Stimulated activated effector memory CD8-positive, alpha-beta T cell treated with anti-CD3 and anti-CD28 coated beads, Interleukin-12 subunit alpha, Interleukin-12 subunit beta, amount 100 ng/mL, for 72 hours (primary cell): ENCODE measurements around the gene C3orf22.
"Not testable (repeated sequence)": the region's sequence is repeated elsewhere in the genome, so short reads cannot be mapped to it uniquely, and the experiment has no call there.

Experiments
- ATAC-seq: fragments of 150-1000 bp; cut with Tn5 transposase; 2 replicates; pipeline ENCODE4 v1.10.0; 2021
- DNase-seq, 2 donors: peaks; one replicate each; pipeline ENCODE4 v3.0.0; 2021 to 2022; ENCODE audit warnings: low spot score in 2 of 2
- H3K27ac Mint-ChIP-seq: one replicate; pipeline ENCODE4 v1.8.0; 2022; ENCODE audit warnings: mild to moderate bottlenecking, mixed read lengths
- H3K36me3 Mint-ChIP-seq: one replicate; pipeline ENCODE4 v1.8.0; 2022; ENCODE audit warnings: mild to moderate bottlenecking, mixed read lengths
- H3K4me1 Mint-ChIP-seq: one replicate; pipeline ENCODE4 v1.8.0; 2022; ENCODE audit warnings: mixed read lengths
- H3K4me3 Mint-ChIP-seq: one replicate; pipeline ENCODE4 v1.8.0; 2022; ENCODE audit warnings: mild to moderate bottlenecking, mixed read lengths
- H3K9me3 Mint-ChIP-seq: one replicate; pipeline ENCODE4 v1.8.0; 2022; ENCODE audit warnings: mixed read lengths

The C3orf22 gene

DNA sequence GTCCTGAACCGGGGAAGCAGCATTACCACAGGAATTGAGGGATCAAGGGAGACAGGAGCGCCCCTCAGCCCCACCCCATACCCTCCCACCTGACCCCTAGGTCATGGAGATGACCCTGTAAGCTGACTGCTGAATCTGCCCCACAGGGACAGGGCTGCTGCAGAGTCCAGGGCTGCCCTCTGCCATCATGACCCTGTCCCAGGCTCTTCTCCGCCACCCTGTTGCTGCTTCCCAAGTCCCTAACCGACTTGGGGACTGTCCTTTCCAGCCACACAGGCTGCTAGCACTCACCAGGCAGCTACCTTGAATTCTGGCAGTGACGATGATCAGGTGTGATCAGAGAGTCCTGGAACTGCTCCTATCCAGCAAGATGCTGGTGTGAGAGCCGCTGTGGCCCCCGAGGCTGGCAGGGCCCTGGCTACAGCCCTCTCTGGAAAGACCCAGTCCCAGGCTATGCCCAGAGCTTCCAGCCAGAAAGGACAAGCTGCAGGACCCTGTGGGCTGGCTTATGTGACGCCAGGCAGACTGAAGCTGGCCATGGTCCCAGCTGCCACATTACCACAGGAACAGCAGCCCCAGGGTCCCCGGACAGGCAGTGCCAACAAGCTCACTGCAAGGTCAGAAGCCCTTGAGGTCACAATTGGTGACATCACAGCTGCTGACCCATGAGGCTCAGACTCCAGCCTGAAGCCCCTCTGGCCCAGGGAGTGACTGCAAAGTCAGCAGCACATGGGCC lies at the start of gene C3orf22:
TSS of gene C3orf22 (minus strand) at position 597 of the 736 bp plus-strand sequence. CDS start 5,542 bp downstream, outside the sequence.
- H3K36me3 Mint-ChIP-seq = no peaks in the 10 kb centered on the region
- no peak within 1 kb of the TSS for H3K4me3 Mint-ChIP-seq
- no peaks in the 10 kb centered on the region for H3K4me1 Mint-ChIP-seq
- no peak within 1 kb of the TSS for H3K27ac Mint-ChIP-seq
- no peak for DNase-seq
- H3K9me3 Mint-ChIP-seq = peaks cover 3% of the 10 kb centered on the region
- ATAC-seq = peak; percentile 9

DNA sequence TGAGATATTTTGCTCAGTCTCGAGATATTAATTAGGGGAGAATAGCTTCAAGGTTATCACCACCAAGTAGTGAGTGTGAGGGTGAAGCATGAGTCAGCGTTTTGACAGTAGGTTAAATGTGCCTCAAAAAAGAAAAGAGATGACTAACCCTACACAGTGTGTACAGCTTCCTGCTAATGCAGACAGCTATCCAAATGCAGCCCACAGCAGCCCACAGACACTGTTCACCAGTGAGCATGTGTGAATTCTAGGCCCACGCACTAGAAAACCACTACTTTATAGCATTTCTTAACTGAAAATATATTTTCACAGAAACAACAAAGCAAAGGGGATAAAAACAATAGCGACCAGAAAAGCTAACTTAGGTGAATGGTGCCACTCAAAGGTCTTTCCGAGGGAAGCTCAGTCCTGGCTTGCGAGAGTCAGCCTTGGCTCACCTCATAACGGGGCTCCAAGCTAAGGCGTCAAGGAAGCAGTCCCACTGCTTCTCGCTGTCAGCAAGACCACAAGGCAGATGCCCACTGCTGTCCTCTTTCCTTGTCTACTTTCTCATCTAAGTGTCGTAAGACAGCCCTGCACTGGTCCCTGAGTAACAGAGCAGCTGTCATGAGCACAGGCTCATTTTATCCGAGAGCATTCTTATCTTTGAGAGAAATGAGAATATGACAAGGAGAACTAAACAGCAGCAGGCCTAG lies 48.6 kb upstream of the C3orf22 start:
- ATAC-seq (peak; percentile 99), DNase-seq (peak; percentile 6 to 67)
- no peaks in the 10 kb centered on the region for H3K9me3 Mint-ChIP-seq
- no peak overlapping the region for H3K4me3 Mint-ChIP-seq
- H3K4me1 Mint-ChIP-seq = peaks cover 3% of the 10 kb centered on the region
- peak overlapping the region; percentile 0 for H3K27ac Mint-ChIP-seq
- H3K36me3 Mint-ChIP-seq = no peaks in the 10 kb centered on the region

DNA sequence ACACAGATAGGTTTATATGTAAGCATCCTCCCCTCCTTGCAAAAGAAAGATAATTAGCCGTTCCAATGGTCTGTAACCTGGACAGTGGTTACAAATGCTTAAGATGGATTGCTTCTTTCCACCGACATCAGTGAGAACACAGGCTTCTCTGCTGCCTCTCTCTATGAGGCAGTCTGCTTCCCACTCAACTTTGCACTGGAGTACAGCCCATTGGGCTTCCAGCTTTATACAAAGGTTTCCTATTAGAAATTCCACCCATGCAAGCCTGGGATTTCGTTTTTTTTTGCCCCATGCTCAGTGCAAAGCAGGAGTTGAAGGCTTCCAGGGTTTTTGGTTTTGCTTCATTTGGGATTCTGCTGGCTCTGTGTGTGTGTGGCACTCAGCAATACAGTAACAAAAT lies 47.3 kb upstream of the C3orf22 start:
- Mint-ChIP-seq H3K27ac (no peak overlapping the region), H3K4me3 (no peak overlapping the region), H3K36me3 (no peaks in the 10 kb centered on the region), H3K4me1 (no peaks in the 10 kb centered on the region), H3K9me3 (no peaks in the 10 kb centered on the region)
- DNase-seq = no peak
- no peak for ATAC-seq

GRCh38 chr3:126604691-126605090 lies 46.0 kb upstream of the C3orf22 start:
- no peak overlapping the region for H3K4me3 Mint-ChIP-seq
- no peak for DNase-seq
- no peaks in the 10 kb centered on the region for H3K9me3 Mint-ChIP-seq
- no peak overlapping the region for H3K27ac Mint-ChIP-seq
- H3K4me1 Mint-ChIP-seq = no peaks in the 10 kb centered on the region
- ATAC-seq = no peak
- H3K36me3 Mint-ChIP-seq = no peaks in the 10 kb centered on the region

- peaks cover 4% of the 10 kb centered on the region for H3K36me3 Mint-ChIP-seq
- no peaks in the 10 kb centered on the region for H3K9me3 Mint-ChIP-seq
- ATAC-seq (no peak), DNase-seq (no peak)
- no peaks in the 10 kb centered on the region for H3K4me1 Mint-ChIP-seq
- no peak overlapping the region for H3K27ac Mint-ChIP-seq
- H3K4me3 Mint-ChIP-seq = no peak overlapping the region
Observed at GRCh38 chr3:126599101-126599500, 40.4 kb upstream of the C3orf22 start.

DNA sequence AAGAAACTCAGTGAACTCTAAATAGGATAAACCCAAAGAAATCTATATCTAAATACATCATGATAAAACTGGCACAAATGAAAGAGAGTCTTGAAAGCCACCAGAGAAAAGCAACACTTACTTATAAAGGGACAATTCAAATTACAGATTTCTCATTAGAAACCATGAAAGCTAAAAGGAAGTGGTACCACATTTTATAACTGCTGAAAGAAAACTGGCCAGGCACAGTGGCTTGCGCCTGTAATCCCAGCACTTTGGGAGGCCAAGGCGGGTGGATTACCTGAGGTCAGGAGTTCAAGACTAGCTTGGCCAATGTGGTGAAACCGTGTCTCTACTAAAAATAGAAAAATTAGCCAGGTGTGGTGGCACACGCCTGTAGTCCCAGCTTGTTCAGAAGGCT lies 36.7 kb upstream of the C3orf22 start:
- not testable (repeated sequence) for ATAC-seq, H3K36me3 Mint-ChIP-seq

DNA sequence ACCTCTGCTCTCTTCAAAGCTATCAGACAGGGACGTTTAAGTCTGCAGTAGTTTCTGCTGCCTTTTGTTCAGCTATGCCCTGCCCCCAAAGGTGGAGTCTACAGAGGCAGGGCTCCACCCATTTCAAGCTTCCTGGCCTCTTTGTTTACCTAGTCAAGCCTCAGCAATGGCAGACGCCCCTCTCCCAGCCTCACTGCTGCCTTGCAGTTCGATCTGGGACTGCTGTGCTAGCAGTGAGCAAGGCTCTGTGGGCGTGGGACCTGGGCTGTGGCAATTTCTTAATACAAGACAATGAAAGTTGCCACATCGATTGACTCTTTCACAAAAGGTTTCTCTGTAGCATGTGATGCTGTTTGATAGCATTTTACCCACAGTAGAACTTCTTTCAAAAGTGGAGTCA lies 32.8 kb upstream of the C3orf22 start:
- H3K9me3 Mint-ChIP-seq, ATAC-seq, H3K27ac Mint-ChIP-seq, H3K36me3 Mint-ChIP-seq, DNase-seq, H3K4me1 Mint-ChIP-seq, H3K4me3 Mint-ChIP-seq: not testable (repeated sequence)

More for the DNA sequence above, 36.7 kb upstream of the C3orf22 start:
- H3K4me1 Mint-ChIP-seq, H3K27ac Mint-ChIP-seq, H3K4me3 Mint-ChIP-seq, DNase-seq, H3K9me3 Mint-ChIP-seq: not testable (repeated sequence)

DNA sequence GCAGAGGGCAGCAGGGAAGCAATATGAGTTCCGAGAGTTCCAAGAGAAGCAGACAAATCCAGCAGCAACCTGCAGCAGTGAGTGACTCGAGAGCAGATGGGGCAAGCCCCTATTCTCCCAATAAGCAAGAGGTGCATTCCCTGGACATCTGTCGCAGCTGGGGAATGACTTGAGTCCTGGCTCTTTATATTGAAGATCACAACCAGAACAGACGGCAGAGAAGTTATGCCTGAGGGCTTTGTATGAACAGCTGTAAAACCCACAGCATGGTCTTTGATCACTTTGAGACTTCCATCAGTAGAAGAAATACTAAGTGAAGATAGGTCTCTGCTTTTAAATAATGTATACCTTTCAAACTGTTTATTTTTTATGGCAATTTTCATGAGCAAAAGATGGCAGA lies 23.6 kb upstream of the C3orf22 start:
- H3K36me3 Mint-ChIP-seq = no peaks in the 10 kb centered on the region
- ATAC-seq (no peak), DNase-seq (no peak)
- H3K4me1 Mint-ChIP-seq = no peaks in the 10 kb centered on the region
- H3K4me3 Mint-ChIP-seq = no peak overlapping the region
- H3K9me3 Mint-ChIP-seq = no peaks in the 10 kb centered on the region
- H3K27ac Mint-ChIP-seq = no peak overlapping the region

DNA sequence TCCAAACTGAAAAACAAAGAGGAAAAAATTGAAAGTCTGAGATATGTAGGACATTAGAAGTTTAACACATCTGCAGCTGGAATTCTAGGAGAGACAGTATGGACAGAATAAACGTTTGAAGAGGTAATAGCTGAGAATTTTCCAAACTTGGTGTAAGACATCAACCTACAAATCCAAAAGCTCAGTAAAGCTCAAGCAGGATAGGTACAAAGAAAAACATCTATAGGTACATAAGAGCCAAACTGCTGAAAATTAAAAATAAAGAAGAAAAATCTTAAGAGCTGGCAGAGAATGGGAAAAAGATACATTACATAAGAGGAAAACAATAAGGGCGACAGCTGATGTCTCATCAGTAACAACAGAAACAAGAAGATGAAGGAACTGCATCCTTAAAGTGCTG lies 22.8 kb upstream of the C3orf22 start:
- Mint-ChIP-seq H3K4me3 (no peak overlapping the region), H3K4me1 (no peaks in the 10 kb centered on the region), H3K27ac (no peak overlapping the region), H3K36me3 (no peaks in the 10 kb centered on the region), H3K9me3 (no peaks in the 10 kb centered on the region)
- ATAC-seq (no peak), DNase-seq (no peak)

DNA sequence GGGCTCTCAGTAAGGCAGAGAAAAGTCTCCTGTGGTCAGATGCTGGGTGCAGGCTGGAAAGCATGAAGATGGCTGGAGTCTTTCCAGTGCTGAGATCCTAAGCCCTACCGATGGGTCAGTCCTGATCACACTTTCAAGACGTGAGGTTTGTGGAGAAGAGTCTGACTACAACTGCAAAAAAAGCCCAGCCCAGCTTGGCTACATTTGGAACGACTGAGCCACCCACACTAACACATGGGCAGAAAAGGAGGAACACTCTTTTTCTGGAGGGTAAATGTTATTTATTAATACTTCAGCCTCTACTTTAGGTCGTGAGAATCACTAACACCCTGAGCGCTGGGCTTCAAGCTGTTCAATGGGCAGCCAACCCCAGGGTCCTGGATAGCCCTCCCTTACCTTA lies 22.0 kb upstream of the C3orf22 start:
- H3K36me3 Mint-ChIP-seq = no peaks in the 10 kb centered on the region
- H3K4me1 Mint-ChIP-seq = no peaks in the 10 kb centered on the region
- no peak for ATAC-seq
- no peak for DNase-seq
- no peak overlapping the region for H3K4me3 Mint-ChIP-seq
- H3K9me3 Mint-ChIP-seq = no peaks in the 10 kb centered on the region
- H3K27ac Mint-ChIP-seq = no peak overlapping the region

- Mint-ChIP-seq H3K9me3 (no peaks in the 10 kb centered on the region), H3K4me1 (no peaks in the 10 kb centered on the region), H3K36me3 (no peaks in the 10 kb centered on the region), H3K27ac (no peak overlapping the region), H3K4me3 (no peak overlapping the region)
- ATAC-seq (peak; percentile 33), DNase-seq (no peak)
Observed at GRCh38 chr3:126578702-126579101, 20.0 kb upstream of the C3orf22 start.

DNA sequence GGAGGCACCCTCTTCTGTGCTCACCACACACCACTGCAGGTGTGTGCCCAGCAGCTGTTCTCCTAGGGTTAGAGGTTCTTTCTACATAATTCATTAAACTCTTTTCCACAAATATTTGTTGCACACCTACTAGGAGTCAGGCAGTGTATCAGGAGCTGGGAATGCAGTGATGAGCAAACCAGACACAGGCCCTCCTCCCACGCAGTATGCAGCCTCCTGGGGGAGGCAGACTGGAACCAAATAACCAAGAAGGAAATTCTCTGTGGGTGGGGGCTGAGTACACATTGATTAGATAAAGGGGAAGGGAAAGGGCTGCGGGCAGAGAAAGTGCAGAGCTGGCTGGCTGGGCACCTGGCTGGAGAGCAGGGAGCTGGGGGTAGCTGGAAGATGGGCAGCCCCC lies 18.5 kb upstream of the C3orf22 start:
- H3K36me3 Mint-ChIP-seq = no peaks in the 10 kb centered on the region
- H3K27ac Mint-ChIP-seq = no peak overlapping the region
- H3K4me1 Mint-ChIP-seq = no peaks in the 10 kb centered on the region
- ATAC-seq = no peak
- DNase-seq = no peak
- no peak overlapping the region for H3K4me3 Mint-ChIP-seq
- no peaks in the 10 kb centered on the region for H3K9me3 Mint-ChIP-seq

DNA sequence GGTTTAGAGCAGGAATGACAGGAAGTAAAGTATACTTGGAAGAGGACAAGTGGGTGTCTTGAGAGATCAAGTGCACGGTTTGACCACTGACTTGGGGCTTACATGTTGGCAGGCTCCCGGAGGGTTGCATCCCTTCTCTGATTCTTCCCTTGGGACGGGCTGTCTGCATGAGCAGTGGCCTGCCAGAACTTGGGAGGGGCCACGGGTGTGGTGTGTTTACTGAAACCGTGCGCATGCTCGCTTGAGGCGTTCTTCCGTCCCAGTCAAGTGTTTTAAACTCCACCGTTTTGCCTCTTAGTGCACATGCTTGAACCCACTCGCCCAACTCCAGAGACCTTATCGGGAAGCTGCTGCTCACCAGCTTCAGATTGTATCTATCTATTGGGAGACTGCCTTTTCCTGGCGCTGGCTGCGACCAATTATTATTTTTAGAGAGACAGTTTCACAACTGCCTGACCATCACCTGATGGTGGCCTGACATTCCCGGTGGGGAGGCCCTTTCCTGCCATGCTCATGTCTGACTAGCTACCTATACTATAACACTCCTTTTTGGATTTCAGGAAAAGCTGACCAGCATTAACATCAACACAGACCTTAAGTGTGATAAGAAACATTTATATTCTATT lies 14.9 kb upstream of the C3orf22 start:
- no peak overlapping the region for H3K4me3 Mint-ChIP-seq
- H3K9me3 Mint-ChIP-seq = no peaks in the 10 kb centered on the region
- H3K36me3 Mint-ChIP-seq = no peaks in the 10 kb centered on the region
- no peaks in the 10 kb centered on the region for H3K4me1 Mint-ChIP-seq
- ATAC-seq = no peak
- no peak for DNase-seq
- H3K27ac Mint-ChIP-seq = no peak overlapping the region

DNA sequence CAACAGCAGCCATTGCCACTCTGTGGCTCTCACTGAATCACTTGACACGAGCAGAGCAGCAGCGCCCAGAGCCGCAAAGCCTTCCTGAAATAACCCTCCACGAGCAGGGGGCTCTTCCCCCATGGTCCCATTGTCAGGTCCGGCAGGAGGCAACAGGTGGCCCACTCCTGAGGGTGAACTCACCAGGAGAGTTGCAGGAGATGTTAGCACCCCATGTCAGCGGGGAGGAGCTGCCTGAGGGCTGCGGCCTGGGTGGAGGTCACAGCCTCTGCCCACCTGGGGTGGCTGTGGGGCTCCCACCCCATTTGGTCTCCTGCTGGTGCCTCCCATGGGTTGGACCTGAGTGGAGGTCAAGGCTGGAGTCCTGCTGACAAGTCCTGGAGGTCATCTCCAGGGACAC lies 12.3 kb upstream of the C3orf22 start:
- Mint-ChIP-seq H3K4me1 (no peaks in the 10 kb centered on the region), H3K27ac (no peak overlapping the region), H3K9me3 (no peaks in the 10 kb centered on the region), H3K36me3 (no peaks in the 10 kb centered on the region), H3K4me3 (no peak overlapping the region)
- ATAC-seq = peak; percentile 6
- DNase-seq = no peak

GRCh38 chr3:126570103-126570541 lies 11.4 kb upstream of the C3orf22 start:
- ATAC-seq (peak; percentile 24), DNase-seq (no peak)
- Mint-ChIP-seq H3K9me3 (no peaks in the 10 kb centered on the region), H3K36me3 (no peaks in the 10 kb centered on the region), H3K4me3 (no peak overlapping the region), H3K4me1 (no peaks in the 10 kb centered on the region), H3K27ac (no peak overlapping the region)
